Endothelial cell of umbilical vein (primary cell): Measurements from ENCODE around the gene CFAP45. TPM values are rescaled to one million over a fixed set of nuclear protein-coding genes. Genes with fewer than 3 reads are reported as not detected.

Experiments
- BruUV-seq: library from RNA; stranded (reverse); fragments of 400-500 nt; replicated peaks from 2 replicates; lab custom pipeline; 2021; lab: Mats Ljungman, UMichigan
- CTCF ChIA-PET: fragments of 300-600, 350-600 bp; sonication (Branson Sonifier 250); formaldehyde crosslinking; loops from one replicate; lab custom pipeline; 2021; ENCODE audit warnings: antibody characterized with exemption, inconsistent platforms; lab: Charles Lee
- POLR2A ChIA-PET: fragments of 300-600, 350-600 bp; sonication (Branson Sonifier 250); formaldehyde crosslinking; loops from one replicate; lab custom pipeline; 2021; ENCODE audit warnings: antibody characterized with exemption, inconsistent platforms; lab: Charles Lee
- DNase-seq: peaks from one replicate; pipeline ENCODE4 v3.0.0-alpha.2; 2011; ENCODE audit warnings: low read depth, low spot score
- FAIRE-seq: peaks from 2 replicates; lab custom pipeline; 2011; peaks lifted over from hg19 to GRCh38; lab: Jason Lieb, UNC
- H2AFZ ChIP-seq: 2 replicates; pipeline ENCODE4 v1.6.0; 2012; ENCODE audit warnings: low read depth, low read length, control low read depth, inconsistent platforms
- H3K27ac ChIP-seq: 2 replicates; pipeline ENCODE4 v1.5.1; 2011; ENCODE audit warnings: low read depth, mild to moderate bottlenecking, control low read depth, low read length, moderate library complexity; ENCODE audit not compliant: insufficient read depth
- H3K27me3 ChIP-seq, 2 experiments: 2 replicates each; pipeline versions ENCODE4 v1.6.0 to v1.6.1; 2011; ENCODE audit warnings: low read length in 2 of 2, mixed read lengths in 1 of 2; ENCODE audit not compliant: control insufficient read depth in 2 of 2, insufficient read depth in 2 of 2
- H3K36me3 ChIP-seq, 2 experiments: 2 replicates in 1 of 2; 3 replicates in 1 of 2; pipeline ENCODE4 v1.5.1; 2011; ENCODE audit warnings: low read length in 2 of 2, mild to moderate bottlenecking in 1 of 2, moderate library complexity in 1 of 2; ENCODE audit not compliant: control insufficient read depth in 2 of 2, insufficient read depth in 2 of 2; ENCODE audit errors: extremely low read depth in 1 of 2
- H3K4me1 ChIP-seq: 3 replicates; pipeline ENCODE4 v1.5.1; 2011; ENCODE audit warnings: mild to moderate bottlenecking, low read length; ENCODE audit not compliant: control insufficient read depth, insufficient read depth; ENCODE audit errors: extremely low read depth
- H3K4me2 ChIP-seq: 2 replicates; pipeline ENCODE4 v1.6.1; 2011; ENCODE audit warnings: low read length, control low read depth, mixed read lengths; ENCODE audit not compliant: insufficient read depth
- H3K4me3 ChIP-seq, 3 experiments: fragments of 200-600 bp in 1 of 3; sonication (generic), shearing (Covaris generic) in 1 of 3; replicated peaks in 1 of 3; 2 replicates each; pipeline ENCODE4 v1.5.1; 2011 to 2016; ENCODE audit warnings: control low read depth in 3 of 3, low read length in 3 of 3, mild to moderate bottlenecking in 2 of 3, inconsistent platforms in 1 of 3, low read depth in 1 of 3, moderate library complexity in 1 of 3; ENCODE audit not compliant: insufficient read depth in 1 of 3
- H3K79me2 ChIP-seq: 2 replicates; pipeline ENCODE4 v1.6.0; 2012; ENCODE audit warnings: low read length, inconsistent platforms; ENCODE audit not compliant: control insufficient read depth, insufficient read depth
- H3K9ac ChIP-seq: replicated peaks from 2 replicates; pipeline ENCODE3; 2011; ENCODE audit warnings: low read length, control low read depth; ENCODE audit not compliant: insufficient read depth; ENCODE audit errors: extremely low read depth
- H3K9me1 ChIP-seq: replicated peaks from 3 replicates; pipeline ENCODE4 v1.6.0; 2011; ENCODE audit warnings: mild to moderate bottlenecking, low read length; ENCODE audit not compliant: control insufficient read depth, insufficient read depth; ENCODE audit errors: extremely low read depth
- H3K9me3 ChIP-seq: replicated peaks from 2 replicates; pipeline ENCODE4 v1.5.1; 2012; ENCODE audit warnings: low read length, inconsistent platforms; ENCODE audit not compliant: control insufficient read depth, insufficient read depth
- H4K20me1 ChIP-seq: replicated peaks from 2 replicates; pipeline ENCODE3; 2011; ENCODE audit warnings: mild to moderate bottlenecking, low read length; ENCODE audit not compliant: control insufficient read depth, insufficient read depth; ENCODE audit errors: extremely low read depth
- EZH2 ChIP-seq: IDR thresholded peaks from 2 replicates; pipeline ENCODE4 v1.6.1; 2012; ENCODE audit warnings: borderline replicate concordance, low read depth, mild to moderate bottlenecking, moderate library complexity, low read length, inconsistent platforms; ENCODE audit not compliant: severe bottlenecking
- FOS ChIP-seq: IDR thresholded peaks from 2 replicates; pipeline ENCODE4 v1.6.1; 2011; ENCODE audit warnings: mild to moderate bottlenecking, low read length, moderate library complexity, borderline replicate concordance; ENCODE audit not compliant: insufficient read depth
- GATA2 ChIP-seq: IDR thresholded peaks from 2 replicates; pipeline ENCODE4 v1.7.0; 2011; ENCODE audit warnings: low read depth, mild to moderate bottlenecking, moderate library complexity, mixed read lengths, low read length; ENCODE audit not compliant: insufficient read length, insufficient read depth
- JUN ChIP-seq: IDR thresholded peaks from 2 replicates; pipeline ENCODE4 v1.6.1; 2011; ENCODE audit warnings: borderline replicate concordance, low read depth; ENCODE audit not compliant: insufficient read length, insufficient read depth
- MYC ChIP-seq: IDR thresholded peaks from one replicate; pipeline ENCODE4 v1.6.1; 2011; ENCODE audit warnings: mild to moderate bottlenecking, low read depth, low read length
- POLR2A ChIP-seq: IDR thresholded peaks from 2 replicates; pipeline ENCODE4 v1.6.1; 2012; ENCODE audit warnings: low read depth, mild to moderate bottlenecking, control low read depth, low read length
- POLR2AphosphoS5 ChIP-seq: IDR thresholded peaks from 2 replicates; pipeline ENCODE4 v1.6.1; 2012; ENCODE audit warnings: low read depth, mild to moderate bottlenecking, control low read depth, low read length, moderate library complexity; ENCODE audit not compliant: insufficient read depth
- dilution Hi-C: fragments of 300-500 bp; cut with MboI; formaldehyde crosslinking; loops from one replicate; pipeline ENCODE4 v1.15.0; 2019; ENCODE audit warnings: low sequenced_read_pairs; ENCODE audit not compliant: extremely low pct_ligation_motif_present
- intact Hi-C: fragments of 100-400 bp; cut with micrococcal nuclease; formaldehyde crosslinking; loops from one replicate; pipeline ENCODE4 v1.10.0; 2022
- polyA plus RNA-seq, 4 experiments: library from polyadenylated mRNA; depleted of rRNA in 3 of 4; stranded (reverse) in 3 of 4; unstranded in 1 of 4; fragments of >200 nt; gene quantifications; 2 replicates each; pipeline versions ENCODE4 v1.2.1 to v1.2.3, GENCODE V29; 2011 to 2012; ENCODE audit warnings: missing spikeins in 1 of 4
- total RNA-seq: library from RNA; stranded (reverse); gene quantifications from 2 replicates; pipeline ENCODE4 v1.2.3, GENCODE V29; 2021
- TF ChIP-seq, protein P1 (sequence below), 2 donors: IDR thresholded peaks; 1 replicate in 1 of 2; 2 replicates in 1 of 2; pipeline ENCODE4 v1.5.1; 2011; ENCODE audit warnings: low read length in 2 of 2, mild to moderate bottlenecking in 2 of 2, moderate library complexity in 2 of 2, control low read depth in 1 of 2, inconsistent platforms in 1 of 2, low read depth in 1 of 2; ENCODE audit not compliant: insufficient read depth in 1 of 2; ENCODE audit errors: extremely low read depth in 1 of 2
- TF ChIP-seq, protein P2 (sequence below): IDR thresholded peaks from 2 replicates; pipeline ENCODE4 v1.6.1; 2011; ENCODE audit not compliant: insufficient read depth, insufficient read length

The CFAP45 gene
- total and polyA plus RNA-seq, 2 donors (not counting 3 experiments of a cell fraction or from before 2014, with no cell fraction given), result 0.25 to 2.5 TPM

DNA sequence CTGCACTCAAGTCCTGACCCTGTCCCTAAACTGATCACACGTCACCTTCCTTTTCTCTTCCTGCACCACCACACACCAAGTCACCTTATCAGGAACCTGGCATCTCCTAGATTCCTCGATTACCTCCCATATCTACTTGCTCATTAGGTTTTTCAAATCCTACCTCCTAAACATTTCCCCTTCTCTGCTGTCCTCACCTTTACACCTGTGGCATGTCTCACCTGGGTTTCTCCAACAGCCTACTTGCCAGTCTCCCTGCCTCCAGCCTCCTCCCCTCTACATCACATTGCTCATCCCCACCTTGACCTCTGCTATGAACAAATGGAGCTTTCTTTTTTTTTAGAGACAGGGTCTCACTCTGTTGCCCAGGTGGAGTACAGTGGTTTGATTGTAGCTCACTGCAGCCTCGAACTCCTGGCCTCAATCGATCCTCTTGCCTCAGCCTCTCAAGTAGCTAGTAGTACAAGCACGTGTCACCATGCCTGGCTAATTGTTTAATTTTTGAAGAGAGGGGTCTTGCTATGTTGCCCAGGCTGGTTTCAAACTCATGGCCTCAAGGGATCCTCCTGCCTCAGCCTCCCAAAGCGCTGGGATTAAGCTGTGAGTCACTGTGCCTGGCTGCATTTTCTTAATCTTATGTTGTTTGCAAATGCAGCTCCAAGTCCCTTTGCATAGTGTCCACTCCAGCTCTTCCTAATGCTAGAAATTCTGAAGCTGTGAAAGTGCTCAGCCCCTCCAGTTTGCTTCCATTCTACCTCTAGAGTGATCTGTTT, 39.1 kb upstream of the CFAP45 start:
- Histone ChIP-seq H2AFZ (no peak overlapping the region), H3K9me3 (no peaks in the 10 kb centered on the region), H3K9ac (no peak overlapping the region), H3K27ac (no peak overlapping the region), H3K4me2 (no peak overlapping the region), H3K9me1 (no peaks in the 10 kb centered on the region), H3K27me3 (peaks cover 5 to 18% of the 10 kb centered on the region in 2 experiments), H3K36me3 (no peaks in the 10 kb centered on the region), H3K79me2 (no peaks in the 10 kb centered on the region), H3K4me1 (no peaks in the 10 kb centered on the region), H3K4me3 (no peak overlapping the region), H4K20me1 (no peaks in the 10 kb centered on the region)
- DNase-seq (no peak), FAIRE-seq (no peak)
- no TSS peak for BruUV-seq
- ChIA-PET CTCF (interaction anchor here (0.8 to 13.3 kb wide), 4 partner anchors 13 to 140 kb away, joined by 3 to 169 read pairs (median 6); no protein-coding TSS in a partner anchor), POLR2A (no interaction called here)
- TF ChIP-seq MYC (no peak), FOS (no peak), JUN (no peak), POLR2AphosphoS5 (no peak), GATA2 (no peak), POLR2A (no peak), EZH2 (no peak)
- TF ChIP-seq, protein P1, sequence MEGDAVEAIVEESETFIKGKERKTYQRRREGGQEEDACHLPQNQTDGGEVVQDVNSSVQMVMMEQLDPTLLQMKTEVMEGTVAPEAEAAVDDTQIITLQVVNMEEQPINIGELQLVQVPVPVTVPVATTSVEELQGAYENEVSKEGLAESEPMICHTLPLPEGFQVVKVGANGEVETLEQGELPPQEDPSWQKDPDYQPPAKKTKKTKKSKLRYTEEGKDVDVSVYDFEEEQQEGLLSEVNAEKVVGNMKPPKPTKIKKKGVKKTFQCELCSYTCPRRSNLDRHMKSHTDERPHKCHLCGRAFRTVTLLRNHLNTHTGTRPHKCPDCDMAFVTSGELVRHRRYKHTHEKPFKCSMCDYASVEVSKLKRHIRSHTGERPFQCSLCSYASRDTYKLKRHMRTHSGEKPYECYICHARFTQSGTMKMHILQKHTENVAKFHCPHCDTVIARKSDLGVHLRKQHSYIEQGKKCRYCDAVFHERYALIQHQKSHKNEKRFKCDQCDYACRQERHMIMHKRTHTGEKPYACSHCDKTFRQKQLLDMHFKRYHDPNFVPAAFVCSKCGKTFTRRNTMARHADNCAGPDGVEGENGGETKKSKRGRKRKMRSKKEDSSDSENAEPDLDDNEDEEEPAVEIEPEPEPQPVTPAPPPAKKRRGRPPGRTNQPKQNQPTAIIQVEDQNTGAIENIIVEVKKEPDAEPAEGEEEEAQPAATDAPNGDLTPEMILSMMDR (IDR thresholded peaks at IDR 0.05; ENCODE audit: extremely low read depth in 1 of 2, insufficient read depth in 1 of 2, low read depth in 1 of 2, low read length in 2 of 2), result no peak
- TF ChIP-seq, protein P2, sequence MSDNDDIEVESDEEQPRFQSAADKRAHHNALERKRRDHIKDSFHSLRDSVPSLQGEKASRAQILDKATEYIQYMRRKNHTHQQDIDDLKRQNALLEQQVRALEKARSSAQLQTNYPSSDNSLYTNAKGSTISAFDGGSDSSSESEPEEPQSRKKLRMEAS, result no peak
- intact Hi-C loops, result loop anchor here (5.0 kb wide), 1 partner anchor 158 kb away; the partner anchor contains the start of gene IGSF8
- dilution Hi-C loops, result no loop called here
